ENCODE measurements around the gene KCNJ5. TPM values are rescaled to one million over a fixed set of nuclear protein-coding genes. Genes with fewer than 3 reads are reported as not detected.

KCNJ5 gene
- total RNA-seq, 3 donors from 2014 or later = 0.14 to 3.9 (median 0.48) TPM

DNA sequence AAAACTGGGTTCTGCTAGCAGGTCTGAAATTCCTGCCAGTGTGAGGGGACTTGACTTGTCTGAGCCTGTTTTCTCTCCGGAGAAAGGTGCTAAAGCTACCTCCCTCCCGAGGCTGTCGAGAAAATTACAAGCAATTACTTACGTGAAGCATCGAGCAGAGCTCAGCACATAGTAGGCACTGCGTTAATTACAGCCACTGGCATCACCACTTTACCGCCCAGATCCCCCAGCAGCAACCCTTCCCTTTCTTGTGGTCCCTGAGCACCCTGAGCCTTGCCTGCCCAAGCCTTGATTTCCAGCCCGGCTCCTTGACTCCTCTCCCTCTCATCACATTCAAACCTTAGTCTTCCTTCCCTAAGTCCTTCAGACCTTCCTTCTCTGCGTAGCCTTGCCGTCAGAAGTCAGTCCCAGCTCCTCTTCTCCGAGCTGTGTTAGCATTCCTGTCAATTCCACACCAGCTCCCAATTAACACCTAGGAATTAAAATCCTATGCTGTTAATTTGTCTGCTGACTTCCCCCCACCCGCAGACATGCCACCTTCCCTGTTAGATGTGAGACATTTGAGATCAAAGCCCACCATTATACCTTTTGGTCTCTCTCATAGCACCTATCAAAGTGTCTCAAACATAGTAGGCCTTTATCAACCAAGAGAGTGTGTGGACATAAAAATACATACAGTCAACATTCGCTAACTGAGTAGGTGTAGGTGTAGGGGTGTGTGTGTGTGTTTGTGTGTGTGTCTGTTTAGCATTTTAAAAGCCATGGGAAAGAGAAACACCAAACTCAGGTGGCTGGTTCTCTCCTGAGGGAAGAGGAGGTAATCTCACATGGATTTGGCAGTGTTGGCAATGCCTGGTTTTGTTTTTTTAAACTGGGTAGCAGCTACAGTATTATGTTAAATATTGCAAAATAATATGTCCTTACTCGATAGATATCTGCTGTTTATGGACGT is 2.8 kb upstream of the KCNJ5 start:
- TF ChIP-seq, protein P1, sequence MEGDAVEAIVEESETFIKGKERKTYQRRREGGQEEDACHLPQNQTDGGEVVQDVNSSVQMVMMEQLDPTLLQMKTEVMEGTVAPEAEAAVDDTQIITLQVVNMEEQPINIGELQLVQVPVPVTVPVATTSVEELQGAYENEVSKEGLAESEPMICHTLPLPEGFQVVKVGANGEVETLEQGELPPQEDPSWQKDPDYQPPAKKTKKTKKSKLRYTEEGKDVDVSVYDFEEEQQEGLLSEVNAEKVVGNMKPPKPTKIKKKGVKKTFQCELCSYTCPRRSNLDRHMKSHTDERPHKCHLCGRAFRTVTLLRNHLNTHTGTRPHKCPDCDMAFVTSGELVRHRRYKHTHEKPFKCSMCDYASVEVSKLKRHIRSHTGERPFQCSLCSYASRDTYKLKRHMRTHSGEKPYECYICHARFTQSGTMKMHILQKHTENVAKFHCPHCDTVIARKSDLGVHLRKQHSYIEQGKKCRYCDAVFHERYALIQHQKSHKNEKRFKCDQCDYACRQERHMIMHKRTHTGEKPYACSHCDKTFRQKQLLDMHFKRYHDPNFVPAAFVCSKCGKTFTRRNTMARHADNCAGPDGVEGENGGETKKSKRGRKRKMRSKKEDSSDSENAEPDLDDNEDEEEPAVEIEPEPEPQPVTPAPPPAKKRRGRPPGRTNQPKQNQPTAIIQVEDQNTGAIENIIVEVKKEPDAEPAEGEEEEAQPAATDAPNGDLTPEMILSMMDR (IDR thresholded peaks at IDR 0.05) = no peak
- H3K9me3 ChIP-seq = no peaks in the 10 kb centered on the region
- no peak for DNase-seq
- H3K36me3 ChIP-seq (ENCODE audit: low read depth) = no peaks in the 10 kb centered on the region
- no peak for ATAC-seq
- no peak overlapping the region for H3K4me3 ChIP-seq
- peaks cover 7% of the 10 kb centered on the region for H3K4me1 ChIP-seq (ENCODE audit: low read depth)
- intact Hi-C loops (cut with DNase I, micrococcal nuclease) = loop anchor here in 1 of 2 donors (5.0 kb wide), 1 partner anchor 64 kb away; no protein-coding TSS in a partner anchor

DNA sequence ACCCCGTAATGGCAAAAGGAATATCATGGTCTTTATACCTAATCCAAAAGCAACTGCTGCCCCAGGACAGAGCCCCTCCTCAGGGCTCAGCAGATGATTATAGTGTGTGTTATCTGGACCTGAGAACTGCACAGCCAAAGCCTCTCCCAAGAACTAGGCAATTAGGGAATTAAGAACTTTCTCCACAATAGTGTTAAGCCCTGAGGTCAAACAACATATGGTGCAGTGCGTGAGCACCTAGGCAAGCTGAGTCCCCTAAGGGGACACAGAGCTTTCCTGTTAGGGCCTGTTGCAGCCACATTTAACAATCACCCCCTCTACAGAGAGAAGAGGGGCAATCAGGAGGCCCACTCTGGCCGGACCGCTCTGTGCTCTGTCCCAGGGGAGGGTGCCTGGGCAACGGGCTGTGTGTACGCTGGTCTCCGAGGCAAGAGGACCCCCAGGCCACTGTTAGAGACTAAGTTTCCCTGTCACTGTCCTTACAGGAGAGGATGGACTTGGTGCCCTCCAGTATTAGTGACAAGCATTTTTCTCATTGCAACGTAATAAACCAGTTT is 1.4 kb upstream of the KCNJ5 start:
- TF ChIP-seq, protein P1 (IDR thresholded peaks at IDR 0.05) = no peak
- DNase-seq (no peak), ATAC-seq (no peak)
- H3K9me3 ChIP-seq = no peaks in the 10 kb centered on the region
- peaks cover 10% of the 10 kb centered on the region for H3K4me1 ChIP-seq (ENCODE audit: low read depth)
- H3K4me3 ChIP-seq = no peak overlapping the region
- intact Hi-C loops (cut with DNase I, micrococcal nuclease) = loop anchor here in 1 of 2 donors (5.0 kb wide), 1 partner anchor 63 kb away; no protein-coding TSS in a partner anchor
- no peaks in the 10 kb centered on the region for H3K36me3 ChIP-seq (ENCODE audit: low read depth)

DNA sequence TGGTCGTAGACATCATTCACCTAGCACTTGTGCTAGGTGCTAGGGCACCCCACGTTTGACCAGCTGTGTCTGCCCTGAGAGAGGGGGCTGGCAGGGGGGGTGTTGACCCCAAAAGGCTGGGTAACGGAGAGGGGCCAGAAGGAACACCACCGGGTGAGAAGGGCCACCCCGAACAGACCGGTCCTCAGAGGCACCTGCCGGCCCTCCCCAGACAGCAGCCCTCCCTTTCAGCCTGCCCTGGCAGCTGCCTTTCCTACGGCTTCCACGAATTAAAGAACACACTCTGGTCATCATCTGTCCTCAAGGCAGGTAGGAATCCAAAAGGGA is 977 bp upstream of the KCNJ5 start:
- ATAC-seq = no peak
- H3K4me3 ChIP-seq = no peak overlapping the region
- H3K36me3 ChIP-seq (ENCODE audit: low read depth) = no peaks in the 10 kb centered on the region
- no peak for DNase-seq
- TF ChIP-seq, protein P1 (IDR thresholded peaks at IDR 0.05) = no peak
- intact Hi-C loops (cut with DNase I, micrococcal nuclease) = no loop called here
- peaks cover 10% of the 10 kb centered on the region for H3K4me1 ChIP-seq (ENCODE audit: low read depth)
- H3K9me3 ChIP-seq = no peaks in the 10 kb centered on the region

DNA sequence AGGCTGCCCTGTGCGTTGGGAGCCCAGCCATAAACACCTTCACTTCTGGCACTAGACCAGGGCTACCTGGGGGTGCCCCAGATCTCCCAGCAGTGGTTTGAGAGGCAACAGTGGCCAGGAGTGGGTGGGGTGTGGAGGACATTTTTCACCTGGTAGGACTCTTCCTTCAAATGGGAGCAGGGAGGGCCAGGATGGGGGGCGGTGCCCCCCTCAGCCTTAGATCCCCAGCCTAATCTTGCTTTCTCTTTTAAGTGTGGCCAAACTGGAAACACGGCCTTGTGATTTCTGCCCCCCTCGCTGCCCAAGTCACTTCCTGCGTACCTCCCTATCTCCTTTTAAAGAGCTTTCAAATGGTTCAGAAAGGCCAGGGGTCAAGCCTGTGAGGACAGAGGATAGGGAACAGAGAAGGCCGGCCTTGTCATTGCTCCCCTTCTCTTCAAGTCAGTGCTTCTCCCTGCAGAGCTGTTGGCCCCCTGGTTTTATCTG is 800 bp downstream of the KCNJ5 start:
- H3K36me3 ChIP-seq (ENCODE audit: low read depth) = no peaks in the 10 kb centered on the region
- no peak for DNase-seq
- H3K4me1 ChIP-seq (ENCODE audit: low read depth) = peaks cover 10% of the 10 kb centered on the region
- H3K9me3 ChIP-seq = no peaks in the 10 kb centered on the region
- TF ChIP-seq, protein P1 (IDR thresholded peaks at IDR 0.05) = no peak
- intact Hi-C loops (cut with DNase I, micrococcal nuclease) = no loop called here
- no peak overlapping the region for H3K4me3 ChIP-seq
- no peak for ATAC-seq

DNA sequence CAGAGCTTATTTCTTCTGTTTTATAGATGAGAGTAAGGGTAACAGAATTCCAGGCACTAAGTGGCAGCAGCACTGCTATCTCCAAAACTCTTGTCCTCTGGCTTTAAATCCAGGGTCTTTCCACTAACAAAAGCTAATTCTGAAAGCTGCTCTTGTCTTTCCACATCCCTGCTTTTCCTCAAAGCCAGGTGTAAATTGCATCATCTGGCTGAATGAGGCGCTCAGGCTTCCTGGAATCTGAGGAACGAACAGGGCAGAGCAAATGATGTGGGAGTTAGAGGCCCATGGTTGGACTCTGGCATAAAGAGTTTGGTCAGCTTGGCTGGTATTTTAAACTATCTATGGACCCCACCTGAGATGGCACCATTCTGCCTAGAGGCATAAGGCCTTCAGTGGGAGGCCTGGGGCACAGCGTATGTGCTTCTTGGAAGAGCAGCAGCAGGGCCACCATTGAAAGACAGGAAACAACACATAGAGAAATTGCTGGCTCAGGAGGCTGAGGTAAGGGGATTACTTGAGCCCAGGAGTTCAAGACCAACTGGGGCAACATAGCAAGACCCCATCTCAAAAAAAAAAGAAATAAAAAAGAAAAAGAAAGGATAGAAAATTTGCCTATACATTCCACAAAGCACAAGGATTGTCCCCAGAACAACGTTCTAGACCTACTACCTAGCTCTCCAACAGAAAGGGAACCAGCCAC is 1.9 kb downstream of the KCNJ5 start:
- H3K36me3 ChIP-seq (ENCODE audit: low read depth) = no peaks in the 10 kb centered on the region
- no peaks in the 10 kb centered on the region for H3K9me3 ChIP-seq
- TF ChIP-seq, protein P1 (IDR thresholded peaks at IDR 0.05) = no peak
- H3K4me1 ChIP-seq (ENCODE audit: low read depth) = peaks cover 10% of the 10 kb centered on the region
- DNase-seq (no peak), ATAC-seq (no peak)
- intact Hi-C loops (cut with DNase I, micrococcal nuclease) = no loop called here
- no peak overlapping the region for H3K4me3 ChIP-seq

All from mucosa of descending colon (tissue), 3 donors.